ENCODE data around the gene MPV17L2.

GRCh38 chr19:18194181-18194530 is 1.1 kb downstream of the MPV17L2 start:
- TF ChIP-seq CTCF (IDR thresholded peaks at IDR 0.05) (no peak), EZH2 (IDR thresholded peaks at IDR 0.05; ENCODE audit: borderline replicate concordance, insufficient read depth, low read depth, low read length, poor library complexity, severe bottlenecking) (no peak)
